ENCODE results near the gene THSD7B.

THSD7B gene

DNA sequence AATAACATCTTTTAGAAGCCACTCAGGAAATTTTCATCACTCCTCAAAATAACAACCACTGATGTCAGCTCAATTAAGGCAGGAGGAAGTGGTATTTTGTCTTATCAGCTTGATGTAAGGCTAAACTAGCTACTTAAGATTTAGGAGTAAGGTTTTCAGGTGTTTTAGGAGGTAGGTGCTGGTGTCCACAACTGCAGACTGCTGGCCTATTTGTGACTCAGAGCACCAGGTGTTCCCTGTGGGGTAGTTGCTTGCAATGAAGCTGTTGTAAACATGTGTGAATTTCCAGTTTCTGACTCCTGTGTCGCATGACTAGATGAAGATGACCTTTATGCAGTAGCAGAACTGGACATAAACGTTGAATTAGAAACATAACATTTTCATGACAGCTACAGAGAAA, 164.2 kb downstream of the THSD7B start:
- DNase-seq (ENCODE audit: low spot score), result no peak
- TF ChIP-seq CTCF (IDR thresholded peaks at IDR 0.05; ENCODE audit: extremely low read depth, missing control alignments), result no peak

DNA sequence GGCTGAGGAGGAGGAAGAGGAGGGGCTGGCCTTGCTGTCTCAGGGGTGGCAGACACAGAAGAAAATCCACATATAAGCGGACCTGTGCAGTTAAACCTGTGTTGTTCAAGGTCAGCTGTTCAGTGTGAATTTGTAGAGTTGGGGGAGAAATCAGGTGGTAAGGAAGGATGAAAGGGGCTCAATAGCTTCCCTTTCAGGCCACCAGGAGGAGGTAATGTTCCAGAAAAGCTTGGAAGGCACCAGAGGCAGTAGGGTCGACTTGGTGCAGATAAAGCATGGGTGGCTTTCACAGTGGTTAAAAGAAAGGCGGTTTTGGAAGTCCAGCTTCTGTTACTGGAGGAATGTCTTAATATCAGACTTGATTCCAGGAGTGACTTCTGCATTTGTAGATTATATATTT, 167.4 kb downstream of the THSD7B start:
- TF ChIP-seq CTCF (IDR thresholded peaks at IDR 0.05; ENCODE audit: extremely low read depth, missing control alignments), result no peak
- DNase-seq (ENCODE audit: low spot score), result peak; percentile 6

- no peak for TF ChIP-seq CTCF (IDR thresholded peaks at IDR 0.05; ENCODE audit: extremely low read depth, missing control alignments)
- DNase-seq (ENCODE audit: low spot score), result no peak
Measured at GRCh38 chr2:136935119-136935518, 169.8 kb downstream of the THSD7B start.

DNA sequence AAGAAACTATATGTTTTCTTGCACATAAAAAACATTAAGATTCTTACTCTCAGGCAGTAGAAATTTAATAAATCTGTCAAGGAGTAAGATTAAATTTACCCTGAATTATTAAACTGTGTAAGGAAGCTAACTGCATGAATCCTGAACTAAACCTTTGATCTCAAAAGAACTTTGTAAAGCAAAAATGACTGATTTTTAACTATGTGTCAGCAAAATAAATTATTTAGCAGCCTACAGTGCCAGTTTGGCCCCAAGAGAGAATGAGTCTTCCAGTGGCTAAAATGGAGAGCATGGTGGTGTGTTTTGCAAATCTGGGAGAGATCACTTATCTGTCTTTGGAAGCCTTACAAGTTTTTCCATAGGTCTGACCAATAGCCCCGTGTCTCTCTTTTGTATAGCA, 190.7 kb downstream of the THSD7B start:
- no peak for TF ChIP-seq CTCF (IDR thresholded peaks at IDR 0.05; ENCODE audit: extremely low read depth, missing control alignments)
- no peak for DNase-seq (ENCODE audit: low spot score)

DNA sequence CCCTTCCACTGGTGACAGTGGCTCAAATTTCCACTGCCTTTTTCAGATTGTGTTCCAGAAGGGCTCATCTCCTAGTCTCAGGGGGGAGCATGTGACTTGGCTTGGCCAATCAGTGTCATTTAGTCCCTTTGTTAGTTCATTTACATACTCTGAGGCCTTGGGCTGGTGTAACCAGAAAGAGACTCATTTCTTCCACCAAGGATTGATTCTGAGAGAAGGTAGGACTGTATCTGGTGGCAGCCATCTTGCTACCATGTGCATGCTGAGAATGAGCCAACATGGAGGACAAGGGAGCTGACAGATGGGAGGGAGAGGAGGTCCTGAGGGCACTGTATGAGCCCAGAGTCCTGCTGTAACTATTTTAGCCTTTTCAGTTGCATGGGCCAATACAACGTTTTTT, 191.7 kb downstream of the THSD7B start:
- TF ChIP-seq CTCF (IDR thresholded peaks at IDR 0.05; ENCODE audit: extremely low read depth, missing control alignments), result no peak
- no peak for DNase-seq (ENCODE audit: low spot score)

- DNase-seq (ENCODE audit: low spot score), result no peak
- no peak for TF ChIP-seq CTCF (IDR thresholded peaks at IDR 0.05; ENCODE audit: extremely low read depth, missing control alignments)
Measured at GRCh38 chr2:136962105-136962725, 196.9 kb downstream of the THSD7B start.

DNA sequence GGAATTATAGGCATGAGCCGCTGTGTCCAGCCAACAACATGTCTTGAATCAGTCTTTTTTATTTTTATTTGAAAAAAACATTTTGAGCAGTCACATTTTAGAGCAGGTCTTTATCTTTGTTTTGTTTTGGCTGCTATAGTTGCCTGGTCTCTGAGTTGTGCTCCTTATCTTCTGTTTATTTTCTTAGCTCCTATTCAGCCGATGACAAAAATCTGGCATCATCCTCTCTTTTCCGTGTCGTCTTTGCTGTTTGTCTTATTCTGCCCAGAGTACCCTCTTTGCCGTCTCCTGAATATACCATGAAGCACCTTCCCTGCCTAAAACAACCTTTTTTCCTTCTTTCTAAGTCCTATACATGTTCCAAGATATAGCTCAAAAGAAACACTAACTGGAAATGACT, 201.1 kb downstream of the THSD7B start:
- TF ChIP-seq CTCF (IDR thresholded peaks at IDR 0.05; ENCODE audit: extremely low read depth, missing control alignments), result no peak
- no peak for DNase-seq (ENCODE audit: low spot score)

Measured in GM20000 (cell line).